ENCODE data around the gene KRTAP5-7. TPM values are rescaled to one million over a fixed set of nuclear protein-coding genes. Genes with fewer than 3 reads are reported as not detected.

The KRTAP5-7 gene
- total RNA-seq, 4 donors from 2014 or later: not detected

DNA sequence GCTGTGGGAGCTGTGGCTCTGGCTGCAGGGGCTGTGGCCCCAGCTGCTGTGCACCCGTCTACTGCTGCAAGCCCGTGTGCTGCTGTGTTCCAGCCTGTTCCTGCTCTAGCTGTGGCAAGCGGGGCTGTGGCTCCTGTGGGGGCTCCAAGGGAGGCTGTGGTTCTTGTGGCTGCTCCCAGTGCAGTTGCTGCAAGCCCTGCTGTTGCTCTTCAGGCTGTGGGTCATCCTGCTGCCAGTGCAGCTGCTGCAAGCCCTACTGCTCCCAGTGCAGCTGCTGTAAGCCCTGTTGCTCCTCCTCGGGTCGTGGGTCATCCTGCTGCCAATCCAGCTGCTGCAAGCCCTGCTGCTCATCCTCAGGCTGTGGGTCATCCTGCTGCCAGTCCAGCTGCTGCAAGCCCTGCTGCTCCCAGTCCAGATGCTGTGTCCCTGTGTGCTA lies 21.7 kb downstream of the KRTAP5-7 start:
- TF ChIP-seq POLR2A (IDR thresholded peaks at IDR 0.05) (no peak), EP300 (IDR thresholded peaks at IDR 0.05) (no peak), POLR2AphosphoS5 (IDR thresholded peaks at IDR 0.05) (no peak)
- TF ChIP-seq, protein P1, sequence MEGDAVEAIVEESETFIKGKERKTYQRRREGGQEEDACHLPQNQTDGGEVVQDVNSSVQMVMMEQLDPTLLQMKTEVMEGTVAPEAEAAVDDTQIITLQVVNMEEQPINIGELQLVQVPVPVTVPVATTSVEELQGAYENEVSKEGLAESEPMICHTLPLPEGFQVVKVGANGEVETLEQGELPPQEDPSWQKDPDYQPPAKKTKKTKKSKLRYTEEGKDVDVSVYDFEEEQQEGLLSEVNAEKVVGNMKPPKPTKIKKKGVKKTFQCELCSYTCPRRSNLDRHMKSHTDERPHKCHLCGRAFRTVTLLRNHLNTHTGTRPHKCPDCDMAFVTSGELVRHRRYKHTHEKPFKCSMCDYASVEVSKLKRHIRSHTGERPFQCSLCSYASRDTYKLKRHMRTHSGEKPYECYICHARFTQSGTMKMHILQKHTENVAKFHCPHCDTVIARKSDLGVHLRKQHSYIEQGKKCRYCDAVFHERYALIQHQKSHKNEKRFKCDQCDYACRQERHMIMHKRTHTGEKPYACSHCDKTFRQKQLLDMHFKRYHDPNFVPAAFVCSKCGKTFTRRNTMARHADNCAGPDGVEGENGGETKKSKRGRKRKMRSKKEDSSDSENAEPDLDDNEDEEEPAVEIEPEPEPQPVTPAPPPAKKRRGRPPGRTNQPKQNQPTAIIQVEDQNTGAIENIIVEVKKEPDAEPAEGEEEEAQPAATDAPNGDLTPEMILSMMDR (IDR thresholded peaks at IDR 0.05): no peak

DNA sequence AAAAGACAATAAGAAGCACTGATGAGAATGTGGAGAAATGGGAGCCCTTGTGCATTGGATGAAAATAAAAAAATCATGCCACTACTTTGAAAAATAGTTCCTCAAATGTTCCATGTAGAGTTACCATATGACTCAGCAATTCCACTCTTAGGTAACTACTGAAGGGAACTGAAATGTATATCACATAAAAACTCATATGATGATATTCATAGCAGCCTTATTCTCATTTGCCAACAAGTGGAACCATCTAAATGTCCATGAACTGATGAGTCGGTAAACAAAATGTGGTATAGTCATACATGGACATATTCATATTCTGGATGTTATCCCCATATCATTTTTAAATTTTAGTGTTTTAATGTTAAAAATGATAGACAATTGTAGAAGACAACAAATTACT lies 24.6 kb downstream of the KRTAP5-7 start:
- Histone ChIP-seq H3K27me3 (peaks cover 36% of the 10 kb centered on the region), H3K36me3 (no peaks in the 10 kb centered on the region), H3K27ac (no peak overlapping the region), H3K4me1 (no peaks in the 10 kb centered on the region), H3K4me3 (no peak overlapping the region), H3K9me3 (peaks cover 0 to 5% (median 0%) of the 10 kb centered on the region in 3 donors)
- ATAC-seq: no peak
- no peak for TF ChIP-seq POLR2A (IDR thresholded peaks at IDR 0.05)
- WGBS, 2 donors (ENCODE audit: low coverage in 1 of 2): 88 to 100% methylated on average over 1 of the region's 1 CpG

More for the DNA sequence above, 21.7 kb downstream of the KRTAP5-7 start:
- H3K27ac ChIP-seq: no peak overlapping the region
- no peaks in the 10 kb centered on the region for H3K36me3 ChIP-seq
- WGBS, 2 donors (ENCODE audit: low coverage in 1 of 2): no CpG with 5 or more reads among the region's 5 CpGs
- peaks cover 38% of the 10 kb centered on the region for H3K27me3 ChIP-seq
- ATAC-seq: no peak
- H3K4me1 ChIP-seq: no peaks in the 10 kb centered on the region
- peaks cover 0 to 8% (median 0%) of the 10 kb centered on the region in 3 donors for H3K9me3 ChIP-seq
- no peak overlapping the region for H3K4me3 ChIP-seq

DNA sequence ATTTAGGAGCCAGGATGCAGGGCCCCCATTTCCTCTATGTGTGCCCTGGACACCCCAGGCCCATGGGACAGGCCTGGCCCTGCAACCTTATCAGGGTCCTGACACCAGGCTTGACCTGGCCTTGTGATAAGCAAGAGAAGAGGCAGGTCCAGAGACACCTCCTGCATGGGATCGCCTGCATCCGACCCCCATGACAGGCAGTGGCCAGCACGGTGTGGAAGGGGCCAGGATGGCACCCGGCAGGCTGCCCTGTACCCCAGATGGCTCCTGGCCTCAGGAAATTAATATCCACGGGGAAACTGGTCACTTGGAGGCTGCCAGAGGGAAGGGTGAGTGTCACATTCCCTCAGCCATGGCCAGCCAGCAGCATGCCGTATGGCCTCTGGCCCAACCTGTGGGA lies 27.9 kb downstream of the KRTAP5-7 start:
- Histone ChIP-seq H3K4me1 (no peaks in the 10 kb centered on the region), H3K36me3 (no peaks in the 10 kb centered on the region), H3K27ac (no peak overlapping the region), H3K4me3 (no peak overlapping the region), H3K27me3 (peaks cover 20% of the 10 kb centered on the region), H3K9me3 (no peaks in the 10 kb centered on the region)
- TF ChIP-seq POLR2A (IDR thresholded peaks at IDR 0.05) (no peak), POLR2AphosphoS5 (IDR thresholded peaks at IDR 0.05) (no peak)
- TF ChIP-seq, protein P1 (IDR thresholded peaks at IDR 0.05): no peak
- no peak for ATAC-seq
- WGBS, 2 donors (ENCODE audit: low coverage in 1 of 2): 100% methylated on average over 1 of the region's 6 CpGs; no CpG with 5 or more reads in 1 of the 2 donors

DNA sequence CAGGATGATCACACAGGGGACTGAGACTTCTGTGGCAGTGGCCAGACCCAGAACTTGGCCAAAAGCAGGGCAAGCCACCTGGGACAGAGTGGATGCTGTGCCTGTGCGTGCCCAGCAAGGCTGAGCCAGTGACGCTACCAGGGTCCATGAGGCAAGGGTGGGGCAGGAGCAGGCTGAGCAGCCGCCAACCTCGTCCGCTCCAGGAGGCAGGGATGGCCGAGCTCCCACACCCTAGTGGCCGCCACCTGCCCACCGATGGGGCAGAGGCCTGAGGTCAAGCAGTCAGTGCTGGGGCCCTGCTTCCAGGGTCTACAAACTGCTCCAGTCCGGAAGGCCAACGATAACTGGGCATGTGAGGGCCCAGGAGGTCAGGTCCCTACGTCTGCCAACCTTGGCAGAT lies 28.4 kb downstream of the KRTAP5-7 start:
- TF ChIP-seq POLR2AphosphoS5 (IDR thresholded peaks at IDR 0.05): no peak
- TF ChIP-seq POLR2A (IDR thresholded peaks at IDR 0.05): no peak
- no peak for TF ChIP-seq EP300 (IDR thresholded peaks at IDR 0.05)
- TF ChIP-seq, protein P1 (IDR thresholded peaks at IDR 0.05): no peak
- Histone ChIP-seq H3K9me3 (no peaks in the 10 kb centered on the region), H3K4me1 (no peaks in the 10 kb centered on the region), H3K36me3 (no peaks in the 10 kb centered on the region), H3K4me3 (no peak overlapping the region), H3K27me3 (peaks cover 21% of the 10 kb centered on the region), H3K27ac (no peak overlapping the region)
- ATAC-seq: no peak
- 57 to 85% methylated on average over 1 to 3 of the region's 11 CpGs for WGBS, 2 donors (ENCODE audit: low coverage in 1 of 2)

DNA sequence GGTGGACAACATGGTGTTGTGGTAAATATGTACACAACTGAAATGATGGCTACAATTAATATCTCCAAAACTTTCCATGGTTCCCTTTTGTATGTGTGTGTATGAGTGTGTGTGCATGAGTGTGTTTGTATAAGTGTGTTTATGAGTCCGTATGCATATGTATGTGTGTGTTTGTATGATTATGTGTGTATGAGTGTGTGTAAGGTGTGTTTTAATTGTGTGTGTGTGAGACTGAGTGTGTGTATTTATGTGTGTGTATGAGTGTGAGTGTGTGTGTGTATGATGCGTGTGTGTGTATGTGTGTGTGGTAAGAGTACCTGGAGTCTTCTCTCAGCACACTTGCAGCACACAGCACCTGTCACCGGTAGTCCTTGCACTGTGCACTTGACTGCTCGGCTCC lies 29.0 kb downstream of the KRTAP5-7 start:
- TF ChIP-seq, protein P1 (IDR thresholded peaks at IDR 0.05): no peak
- no peak for TF ChIP-seq EP300 (IDR thresholded peaks at IDR 0.05)
- TF ChIP-seq POLR2AphosphoS5 (IDR thresholded peaks at IDR 0.05): no peak
- no peak for TF ChIP-seq POLR2A (IDR thresholded peaks at IDR 0.05)
- no peaks in the 10 kb centered on the region for H3K9me3 ChIP-seq
- no peaks in the 10 kb centered on the region for H3K36me3 ChIP-seq
- H3K4me3 ChIP-seq: no peak overlapping the region
- peaks cover 24% of the 10 kb centered on the region for H3K27me3 ChIP-seq
- H3K4me1 ChIP-seq: no peaks in the 10 kb centered on the region
- ATAC-seq: no peak
- H3K27ac ChIP-seq: no peak overlapping the region
- 59 to 92% methylated on average over 2 to 4 of the region's 4 CpGs for WGBS, 2 donors (ENCODE audit: low coverage in 1 of 2)
